HAP-1 (cell line): ENCODE data around the gene SLC6A7.

Experiments used
- DNase-seq, 2 experiments: peaks; one replicate each; pipeline ENCODE4 v3.0.0-alpha.2; 2016 to 2020; ENCODE audit warnings: low spot score in 2 of 2
- H3K27me3 ChIP-seq: fragments of 250-450 bp; sonication (Bioruptor Pico); 2 replicates; pipeline ENCODE4 v1.5.1; 2020; ENCODE audit warnings: low read depth, mild to moderate bottlenecking, moderate library complexity
- H3K36me3 ChIP-seq: fragments of 250-450 bp; sonication (Bioruptor Pico); replicated peaks from 2 replicates; pipeline ENCODE4 v1.5.1; 2020; ENCODE audit warnings: mild to moderate bottlenecking
- H3K4me1 ChIP-seq: fragments of 250-450 bp; sonication (Bioruptor Pico); 2 replicates; pipeline ENCODE4 v1.5.1; 2020; ENCODE audit warnings: mild to moderate bottlenecking
- H3K4me3 ChIP-seq: fragments of 250-450 bp; sonication (Bioruptor Pico); 2 replicates; pipeline ENCODE4 v1.5.1; 2020; ENCODE audit warnings: mild to moderate bottlenecking, moderate library complexity
- H3K9me3 ChIP-seq: fragments of 250-450 bp; sonication (Bioruptor Pico); 2 replicates; pipeline ENCODE4 v1.5.1; 2020; ENCODE audit warnings: mild to moderate bottlenecking, moderate library complexity
- in situ Hi-C: fragments of 300-500 bp; cut with MboI; formaldehyde crosslinking; loops from 3 replicates; pipeline ENCODE4 v1.14.3; 2020; ENCODE audit warnings: low sequenced_read_pairs, inconsistent platforms, mixed read lengths

The SLC6A7 gene

GRCh38 chr5:150202501-150202900 is 12.6 kb downstream of the SLC6A7 start:
- H3K4me3 ChIP-seq: no peak overlapping the region
- in situ Hi-C loops: loop anchor here (25.0 kb wide), 1 partner anchor 565 kb away; no protein-coding TSS in a partner anchor
- H3K9me3 ChIP-seq: no peaks in the 10 kb centered on the region
- H3K36me3 ChIP-seq: no peaks in the 10 kb centered on the region
- H3K4me1 ChIP-seq: no peaks in the 10 kb centered on the region
- no peak for DNase-seq
- H3K27me3 ChIP-seq: no peaks in the 10 kb centered on the region

DNA sequence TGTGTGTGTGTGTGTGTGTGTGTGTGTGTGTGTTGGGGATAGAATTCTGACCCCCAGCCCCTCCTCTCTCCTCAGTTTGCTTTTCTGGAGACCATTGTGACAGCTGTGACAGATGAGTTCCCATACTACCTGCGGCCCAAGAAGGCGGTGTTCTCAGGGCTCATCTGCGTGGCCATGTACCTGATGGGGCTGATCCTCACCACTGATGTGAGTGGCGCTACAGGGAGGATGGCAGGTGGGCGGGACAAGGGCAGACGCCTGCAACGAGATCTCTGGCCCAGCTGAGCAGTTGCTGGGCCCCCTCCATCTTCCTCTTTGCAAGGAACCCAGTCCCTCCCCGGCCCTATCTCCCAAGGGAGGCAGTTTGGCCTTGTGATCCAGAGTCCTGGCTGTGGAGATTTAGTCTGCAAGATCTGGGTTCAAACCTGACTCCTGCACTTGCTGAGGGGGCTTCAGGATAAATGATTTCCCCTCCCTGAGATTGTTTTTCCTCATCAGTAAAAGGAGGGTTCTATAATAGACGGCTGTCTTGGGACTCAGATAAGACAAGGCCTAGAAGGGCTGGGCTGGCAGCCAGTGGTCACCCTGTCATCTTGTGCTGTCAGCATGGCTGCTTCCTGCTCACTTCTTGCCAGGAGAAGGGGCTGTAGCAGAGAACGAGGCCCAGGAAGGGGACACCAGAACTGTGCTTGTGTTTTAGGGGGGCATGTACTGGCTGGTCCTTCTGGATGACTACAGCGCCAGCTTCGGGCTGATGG is 14.1 kb downstream of the SLC6A7 start:
- Histone ChIP-seq H3K4me1 (no peaks in the 10 kb centered on the region), H3K4me3 (no peak overlapping the region), H3K9me3 (no peaks in the 10 kb centered on the region), H3K27me3 (peaks cover 3% of the 10 kb centered on the region; the same call in 1 of the 2 replicates), H3K36me3 (no peaks in the 10 kb centered on the region)
- no peak for DNase-seq
- in situ Hi-C loops: loop anchor here (25.0 kb wide), 1 partner anchor 567 kb away; no protein-coding TSS in a partner anchor

DNA sequence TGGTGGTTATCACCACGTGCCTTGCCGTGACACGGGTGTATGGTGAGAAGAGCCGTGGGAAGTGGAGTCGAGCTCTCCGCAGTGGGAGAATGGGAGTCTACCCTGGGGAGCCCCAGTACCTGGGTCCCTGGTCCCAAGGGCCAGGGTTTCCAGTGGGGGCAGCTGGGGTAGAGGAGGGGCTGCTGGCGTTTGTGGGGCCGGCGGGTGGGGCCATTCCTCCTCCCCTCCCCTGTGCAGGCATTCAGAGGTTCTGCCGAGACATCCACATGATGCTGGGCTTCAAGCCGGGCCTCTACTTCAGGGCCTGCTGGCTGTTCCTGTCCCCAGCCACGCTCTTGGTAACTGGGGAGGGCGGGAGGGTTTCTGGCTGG is 14.7 kb downstream of the SLC6A7 start:
- H3K4me1 ChIP-seq: no peaks in the 10 kb centered on the region
- no peaks in the 10 kb centered on the region for H3K9me3 ChIP-seq
- no peaks in the 10 kb centered on the region for H3K36me3 ChIP-seq
- H3K4me3 ChIP-seq: no peak overlapping the region
- H3K27me3 ChIP-seq: peaks cover 3% of the 10 kb centered on the region; the same call in 1 of the 2 replicates
- in situ Hi-C loops: loop anchor here (25.0 kb wide), 1 partner anchor 567 kb away; no protein-coding TSS in a partner anchor
- no peak for DNase-seq

GRCh38 chr5:150206098-150206778 is 16.4 kb downstream of the SLC6A7 start:
- Histone ChIP-seq H3K9me3 (no peaks in the 10 kb centered on the region), H3K4me3 (no peak overlapping the region), H3K27me3 (peaks cover 3% of the 10 kb centered on the region; the same call in 1 of the 2 replicates), H3K4me1 (no peaks in the 10 kb centered on the region; the same call in 1 of the 2 replicates), H3K36me3 (no peaks in the 10 kb centered on the region)
- in situ Hi-C loops: loop anchor here (25.0 kb wide), 1 partner anchor 569 kb away; no protein-coding TSS in a partner anchor
- no peak for DNase-seq

DNA sequence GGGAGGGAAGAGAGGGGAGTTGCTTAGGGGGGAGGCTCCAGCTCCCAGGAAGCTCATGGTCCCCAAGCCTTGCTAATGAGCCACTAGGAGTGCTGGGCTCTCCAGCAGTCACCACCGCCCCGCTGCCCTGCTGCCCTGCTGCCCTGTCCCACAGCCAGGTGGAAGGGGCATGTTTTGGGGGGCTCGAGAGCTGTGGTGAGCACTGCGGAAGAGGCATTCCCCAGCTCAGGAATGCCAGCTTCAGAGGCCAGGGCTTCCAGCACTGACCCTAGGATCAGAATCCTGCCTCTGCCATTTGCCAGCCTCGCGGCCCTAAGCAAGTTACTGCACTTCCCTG is 16.9 kb downstream of the SLC6A7 start:
- in situ Hi-C loops: loop anchor here (25.0 kb wide), 1 partner anchor 569 kb away; no protein-coding TSS in a partner anchor
- no peak for DNase-seq
- Histone ChIP-seq H3K36me3 (no peaks in the 10 kb centered on the region), H3K9me3 (no peaks in the 10 kb centered on the region), H3K4me3 (no peak overlapping the region), H3K27me3 (peaks cover 3% of the 10 kb centered on the region; the same call in 1 of the 2 replicates), H3K4me1 (peaks cover 3% of the 10 kb centered on the region; the same call in 1 of the 2 replicates)

DNA sequence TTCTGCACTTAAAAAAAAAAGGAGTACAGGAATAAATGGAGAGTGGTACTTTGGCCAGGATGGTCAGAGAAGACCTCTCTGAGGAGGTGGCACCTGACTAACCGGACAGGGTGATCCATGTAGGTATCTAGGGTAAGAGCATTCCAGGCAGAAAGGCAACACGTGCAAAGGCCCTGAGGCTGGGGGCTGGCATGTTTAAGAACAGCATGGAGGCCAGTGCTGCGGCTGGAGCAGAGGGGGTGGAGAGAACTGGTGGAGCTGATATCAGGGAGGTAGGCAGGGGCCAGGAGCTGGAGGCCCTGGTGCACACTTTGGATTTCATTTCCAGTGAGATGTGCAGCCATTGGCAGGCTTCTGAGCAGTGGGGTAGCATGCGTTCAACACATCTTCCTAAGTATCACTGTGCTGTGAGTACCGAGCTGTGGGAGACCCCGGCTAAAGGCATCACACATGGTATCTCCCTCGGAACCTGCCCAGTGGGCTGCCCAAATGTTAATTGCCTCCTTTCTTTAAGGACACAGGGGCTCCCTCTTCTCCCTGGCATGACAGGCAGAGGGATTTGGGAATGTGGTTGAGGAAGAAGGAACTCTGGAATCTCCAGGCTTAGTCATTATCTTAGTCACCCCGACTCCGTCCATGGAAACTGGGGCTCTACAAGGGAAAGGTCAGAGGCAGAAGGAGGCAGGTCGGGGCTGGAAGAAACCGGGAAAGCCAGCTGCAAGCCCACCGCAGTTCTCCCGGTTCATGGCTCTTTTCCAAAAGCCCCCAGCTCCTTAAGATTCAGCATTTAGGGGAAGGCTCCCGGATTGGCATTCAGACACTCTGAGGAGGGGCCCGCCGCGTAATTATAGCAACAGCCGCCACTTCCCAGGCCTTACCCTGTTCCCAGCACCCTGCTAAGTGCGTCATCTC is 18.6 kb downstream of the SLC6A7 start:
- no peaks in the 10 kb centered on the region for H3K9me3 ChIP-seq
- no peak for DNase-seq
- peaks cover 3% of the 10 kb centered on the region; the same call in 1 of the 2 replicates for H3K27me3 ChIP-seq
- in situ Hi-C loops: loop anchor here (25.0 kb wide), 1 partner anchor 571 kb away; no protein-coding TSS in a partner anchor
- no peaks in the 10 kb centered on the region for H3K36me3 ChIP-seq
- H3K4me3 ChIP-seq: no peak overlapping the region
- peaks cover 3% of the 10 kb centered on the region; the same call in 1 of the 2 replicates for H3K4me1 ChIP-seq

- no peak for DNase-seq
Observed at GRCh38 chr5:150209099-150209635, 19.3 kb downstream of the SLC6A7 start.

GRCh38 chr5:150210644-150211043 is 20.8 kb downstream of the SLC6A7 start:
- Histone ChIP-seq H3K4me3 (no peak overlapping the region), H3K27me3 (peaks cover 3% of the 10 kb centered on the region; the same call in 1 of the 2 replicates), H3K36me3 (no peaks in the 10 kb centered on the region), H3K4me1 (peaks cover 3% of the 10 kb centered on the region; the same call in 1 of the 2 replicates), H3K9me3 (no peaks in the 10 kb centered on the region)
- no peak for DNase-seq
- in situ Hi-C loops: loop anchor here (25.0 kb wide), 1 partner anchor 573 kb away; no protein-coding TSS in a partner anchor

More at GRCh38 chr5:150209099-150209635, 19.3 kb downstream of the SLC6A7 start:
- Histone ChIP-seq H3K4me1 (peaks cover 3% of the 10 kb centered on the region; the same call in 1 of the 2 replicates), H3K9me3 (no peaks in the 10 kb centered on the region), H3K36me3 (no peaks in the 10 kb centered on the region), H3K27me3 (peaks cover 3% of the 10 kb centered on the region; the same call in 1 of the 2 replicates), H3K4me3 (no peak overlapping the region)
- in situ Hi-C loops: loop anchor here (25.0 kb wide), 1 partner anchor 572 kb away; no protein-coding TSS in a partner anchor

DNA sequence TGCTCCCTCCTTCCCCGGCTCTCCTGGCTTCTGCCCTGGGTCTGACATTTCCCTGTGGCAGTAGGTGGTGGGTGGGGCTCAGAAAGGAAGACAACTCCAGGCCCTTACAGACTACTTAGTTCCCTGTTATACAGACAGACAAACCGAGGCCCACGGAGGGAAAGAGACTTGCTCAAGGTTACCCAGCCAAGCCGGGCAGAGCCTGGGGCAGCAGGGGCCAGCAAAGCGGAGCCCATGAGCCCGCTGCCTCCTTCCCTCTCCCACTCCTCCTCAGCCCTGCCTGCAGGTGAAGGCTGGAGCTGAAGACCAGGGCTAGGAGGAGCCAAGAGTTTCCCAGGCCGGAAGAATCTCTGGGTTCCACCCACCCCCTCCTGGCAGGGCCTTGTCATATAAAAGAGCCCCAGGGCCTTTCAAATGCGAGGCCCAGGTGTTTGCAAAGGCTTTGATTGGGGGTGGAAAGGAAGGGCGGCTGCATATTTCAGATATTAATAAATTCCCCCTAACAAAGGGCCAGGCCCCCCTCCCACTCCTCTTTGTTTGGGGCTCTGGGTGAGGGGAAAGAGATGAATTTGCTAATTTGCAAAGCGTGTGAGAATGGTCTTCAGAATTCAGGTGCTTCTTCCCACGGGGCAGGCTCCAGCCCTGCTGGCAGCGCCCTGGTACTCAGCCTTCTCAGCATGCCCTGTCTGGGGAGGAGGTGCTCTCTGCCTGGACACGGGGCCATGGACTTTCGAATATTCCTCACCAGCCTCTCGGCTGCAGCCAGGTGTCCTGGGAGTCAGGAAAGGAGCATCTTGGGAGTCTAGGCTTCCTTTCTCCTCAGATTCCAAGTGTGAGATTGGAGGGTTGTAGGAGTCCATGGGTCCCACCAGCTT is 21.5 kb downstream of the SLC6A7 start:
- in situ Hi-C loops: loop anchor here (25.0 kb wide), 1 partner anchor 574 kb away; no protein-coding TSS in a partner anchor
- Histone ChIP-seq H3K4me3 (no peak overlapping the region), H3K27me3 (peaks cover 3% of the 10 kb centered on the region; the same call in 1 of the 2 replicates), H3K9me3 (no peaks in the 10 kb centered on the region), H3K4me1 (peaks cover 3% of the 10 kb centered on the region; the same call in 1 of the 2 replicates), H3K36me3 (no peaks in the 10 kb centered on the region)
- DNase-seq: peak in 1 of 2 experiments; percentile 27

- DNase-seq: no peak
- Histone ChIP-seq H3K27me3 (peaks cover 2% of the 10 kb centered on the region; the same call in 1 of the 2 replicates), H3K36me3 (no peaks in the 10 kb centered on the region), H3K4me1 (peaks cover 3% of the 10 kb centered on the region; the same call in 1 of the 2 replicates), H3K9me3 (no peaks in the 10 kb centered on the region), H3K4me3 (no peak overlapping the region)
- in situ Hi-C loops: loop anchor here (25.0 kb wide), 1 partner anchor 576 kb away; no protein-coding TSS in a partner anchor
Observed at GRCh38 chr5:150213530-150213929, 23.7 kb downstream of the SLC6A7 start.

- no peaks in the 10 kb centered on the region for H3K9me3 ChIP-seq
- in situ Hi-C loops: loop anchor here (25.0 kb wide), 1 partner anchor 577 kb away; no protein-coding TSS in a partner anchor
- DNase-seq: no peak
- no peaks in the 10 kb centered on the region for H3K27me3 ChIP-seq
- H3K4me3 ChIP-seq: no peak overlapping the region
- H3K4me1 ChIP-seq: peaks cover 3% of the 10 kb centered on the region; the same call in 1 of the 2 replicates
- H3K36me3 ChIP-seq: no peaks in the 10 kb centered on the region
Observed at GRCh38 chr5:150214289-150214688, 24.4 kb downstream of the SLC6A7 start.
